ENCODE data around the gene BTD.

DNA sequence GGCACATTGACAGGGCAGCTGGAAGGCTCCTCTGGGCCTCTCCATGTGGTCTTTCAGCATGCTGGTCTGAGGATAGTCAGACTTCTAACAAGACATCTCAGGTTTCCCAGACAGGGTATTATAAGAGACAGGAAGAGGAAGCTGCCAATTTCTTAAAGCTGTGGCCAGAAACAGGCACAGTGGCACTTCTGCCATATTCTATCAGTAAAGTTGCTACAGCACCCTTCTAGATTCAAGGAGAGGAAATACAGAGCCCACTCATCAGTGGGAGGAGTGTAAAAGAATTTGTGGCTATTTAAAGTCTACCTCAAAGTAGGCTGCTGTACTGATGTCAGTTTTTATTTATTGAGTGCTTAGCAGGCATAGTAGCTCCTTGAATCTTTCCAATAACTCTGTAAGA is 55.5 kb downstream of the BTD start:
- TF ChIP-seq, protein P1, sequence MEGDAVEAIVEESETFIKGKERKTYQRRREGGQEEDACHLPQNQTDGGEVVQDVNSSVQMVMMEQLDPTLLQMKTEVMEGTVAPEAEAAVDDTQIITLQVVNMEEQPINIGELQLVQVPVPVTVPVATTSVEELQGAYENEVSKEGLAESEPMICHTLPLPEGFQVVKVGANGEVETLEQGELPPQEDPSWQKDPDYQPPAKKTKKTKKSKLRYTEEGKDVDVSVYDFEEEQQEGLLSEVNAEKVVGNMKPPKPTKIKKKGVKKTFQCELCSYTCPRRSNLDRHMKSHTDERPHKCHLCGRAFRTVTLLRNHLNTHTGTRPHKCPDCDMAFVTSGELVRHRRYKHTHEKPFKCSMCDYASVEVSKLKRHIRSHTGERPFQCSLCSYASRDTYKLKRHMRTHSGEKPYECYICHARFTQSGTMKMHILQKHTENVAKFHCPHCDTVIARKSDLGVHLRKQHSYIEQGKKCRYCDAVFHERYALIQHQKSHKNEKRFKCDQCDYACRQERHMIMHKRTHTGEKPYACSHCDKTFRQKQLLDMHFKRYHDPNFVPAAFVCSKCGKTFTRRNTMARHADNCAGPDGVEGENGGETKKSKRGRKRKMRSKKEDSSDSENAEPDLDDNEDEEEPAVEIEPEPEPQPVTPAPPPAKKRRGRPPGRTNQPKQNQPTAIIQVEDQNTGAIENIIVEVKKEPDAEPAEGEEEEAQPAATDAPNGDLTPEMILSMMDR (conservative IDR thresholded peaks at IDR 0.05; ENCODE audit: low read depth in 2 of 2), result no peak
- no peak for TF ChIP-seq POLR2AphosphoS5 (IDR thresholded peaks at IDR 0.05; ENCODE audit: low read depth)
- no peak for TF ChIP-seq CREB1 (CRISPR knock-in tag; IDR thresholded peaks at IDR 0.05; ENCODE audit: low read depth)
- no peak for TF ChIP-seq EZH2phosphoT487 (IDR thresholded peaks at IDR 0.05; ENCODE audit: unreplicated experiment)
- no peak for TF ChIP-seq ZNF114 (CRISPR knock-in tag; IDR thresholded peaks at IDR 0.05)
- no peak for TF ChIP-seq ZNF331 (CRISPR knock-in tag; IDR thresholded peaks at IDR 0.05; ENCODE audit: low read depth)
- no peak for TF ChIP-seq EZH2 (IDR thresholded peaks at IDR 0.05; ENCODE audit: low read depth, unreplicated experiment)
- TF ChIP-seq, protein P2, sequence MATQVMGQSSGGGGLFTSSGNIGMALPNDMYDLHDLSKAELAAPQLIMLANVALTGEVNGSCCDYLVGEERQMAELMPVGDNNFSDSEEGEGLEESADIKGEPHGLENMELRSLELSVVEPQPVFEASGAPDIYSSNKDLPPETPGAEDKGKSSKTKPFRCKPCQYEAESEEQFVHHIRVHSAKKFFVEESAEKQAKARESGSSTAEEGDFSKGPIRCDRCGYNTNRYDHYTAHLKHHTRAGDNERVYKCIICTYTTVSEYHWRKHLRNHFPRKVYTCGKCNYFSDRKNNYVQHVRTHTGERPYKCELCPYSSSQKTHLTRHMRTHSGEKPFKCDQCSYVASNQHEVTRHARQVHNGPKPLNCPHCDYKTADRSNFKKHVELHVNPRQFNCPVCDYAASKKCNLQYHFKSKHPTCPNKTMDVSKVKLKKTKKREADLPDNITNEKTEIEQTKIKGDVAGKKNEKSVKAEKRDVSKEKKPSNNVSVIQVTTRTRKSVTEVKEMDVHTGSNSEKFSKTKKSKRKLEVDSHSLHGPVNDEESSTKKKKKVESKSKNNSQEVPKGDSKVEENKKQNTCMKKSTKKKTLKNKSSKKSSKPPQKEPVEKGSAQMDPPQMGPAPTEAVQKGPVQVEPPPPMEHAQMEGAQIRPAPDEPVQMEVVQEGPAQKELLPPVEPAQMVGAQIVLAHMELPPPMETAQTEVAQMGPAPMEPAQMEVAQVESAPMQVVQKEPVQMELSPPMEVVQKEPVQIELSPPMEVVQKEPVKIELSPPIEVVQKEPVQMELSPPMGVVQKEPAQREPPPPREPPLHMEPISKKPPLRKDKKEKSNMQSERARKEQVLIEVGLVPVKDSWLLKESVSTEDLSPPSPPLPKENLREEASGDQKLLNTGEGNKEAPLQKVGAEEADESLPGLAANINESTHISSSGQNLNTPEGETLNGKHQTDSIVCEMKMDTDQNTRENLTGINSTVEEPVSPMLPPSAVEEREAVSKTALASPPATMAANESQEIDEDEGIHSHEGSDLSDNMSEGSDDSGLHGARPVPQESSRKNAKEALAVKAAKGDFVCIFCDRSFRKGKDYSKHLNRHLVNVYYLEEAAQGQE (IDR thresholded peaks at IDR 0.05; ENCODE audit: unreplicated experiment), result no peak
- TF ChIP-seq STAT1 (IDR thresholded peaks at IDR 0.05; ENCODE audit: unreplicated experiment), result no peak
- TF ChIP-seq JUNB (IDR thresholded peaks at IDR 0.05; ENCODE audit: unreplicated experiment), result no peak
- TF ChIP-seq, protein P3, sequence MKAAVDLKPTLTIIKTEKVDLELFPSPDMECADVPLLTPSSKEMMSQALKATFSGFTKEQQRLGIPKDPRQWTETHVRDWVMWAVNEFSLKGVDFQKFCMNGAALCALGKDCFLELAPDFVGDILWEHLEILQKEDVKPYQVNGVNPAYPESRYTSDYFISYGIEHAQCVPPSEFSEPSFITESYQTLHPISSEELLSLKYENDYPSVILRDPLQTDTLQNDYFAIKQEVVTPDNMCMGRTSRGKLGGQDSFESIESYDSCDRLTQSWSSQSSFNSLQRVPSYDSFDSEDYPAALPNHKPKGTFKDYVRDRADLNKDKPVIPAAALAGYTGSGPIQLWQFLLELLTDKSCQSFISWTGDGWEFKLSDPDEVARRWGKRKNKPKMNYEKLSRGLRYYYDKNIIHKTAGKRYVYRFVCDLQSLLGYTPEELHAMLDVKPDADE (IDR thresholded peaks at IDR 0.05), result no peak
- TF ChIP-seq, protein P4, sequence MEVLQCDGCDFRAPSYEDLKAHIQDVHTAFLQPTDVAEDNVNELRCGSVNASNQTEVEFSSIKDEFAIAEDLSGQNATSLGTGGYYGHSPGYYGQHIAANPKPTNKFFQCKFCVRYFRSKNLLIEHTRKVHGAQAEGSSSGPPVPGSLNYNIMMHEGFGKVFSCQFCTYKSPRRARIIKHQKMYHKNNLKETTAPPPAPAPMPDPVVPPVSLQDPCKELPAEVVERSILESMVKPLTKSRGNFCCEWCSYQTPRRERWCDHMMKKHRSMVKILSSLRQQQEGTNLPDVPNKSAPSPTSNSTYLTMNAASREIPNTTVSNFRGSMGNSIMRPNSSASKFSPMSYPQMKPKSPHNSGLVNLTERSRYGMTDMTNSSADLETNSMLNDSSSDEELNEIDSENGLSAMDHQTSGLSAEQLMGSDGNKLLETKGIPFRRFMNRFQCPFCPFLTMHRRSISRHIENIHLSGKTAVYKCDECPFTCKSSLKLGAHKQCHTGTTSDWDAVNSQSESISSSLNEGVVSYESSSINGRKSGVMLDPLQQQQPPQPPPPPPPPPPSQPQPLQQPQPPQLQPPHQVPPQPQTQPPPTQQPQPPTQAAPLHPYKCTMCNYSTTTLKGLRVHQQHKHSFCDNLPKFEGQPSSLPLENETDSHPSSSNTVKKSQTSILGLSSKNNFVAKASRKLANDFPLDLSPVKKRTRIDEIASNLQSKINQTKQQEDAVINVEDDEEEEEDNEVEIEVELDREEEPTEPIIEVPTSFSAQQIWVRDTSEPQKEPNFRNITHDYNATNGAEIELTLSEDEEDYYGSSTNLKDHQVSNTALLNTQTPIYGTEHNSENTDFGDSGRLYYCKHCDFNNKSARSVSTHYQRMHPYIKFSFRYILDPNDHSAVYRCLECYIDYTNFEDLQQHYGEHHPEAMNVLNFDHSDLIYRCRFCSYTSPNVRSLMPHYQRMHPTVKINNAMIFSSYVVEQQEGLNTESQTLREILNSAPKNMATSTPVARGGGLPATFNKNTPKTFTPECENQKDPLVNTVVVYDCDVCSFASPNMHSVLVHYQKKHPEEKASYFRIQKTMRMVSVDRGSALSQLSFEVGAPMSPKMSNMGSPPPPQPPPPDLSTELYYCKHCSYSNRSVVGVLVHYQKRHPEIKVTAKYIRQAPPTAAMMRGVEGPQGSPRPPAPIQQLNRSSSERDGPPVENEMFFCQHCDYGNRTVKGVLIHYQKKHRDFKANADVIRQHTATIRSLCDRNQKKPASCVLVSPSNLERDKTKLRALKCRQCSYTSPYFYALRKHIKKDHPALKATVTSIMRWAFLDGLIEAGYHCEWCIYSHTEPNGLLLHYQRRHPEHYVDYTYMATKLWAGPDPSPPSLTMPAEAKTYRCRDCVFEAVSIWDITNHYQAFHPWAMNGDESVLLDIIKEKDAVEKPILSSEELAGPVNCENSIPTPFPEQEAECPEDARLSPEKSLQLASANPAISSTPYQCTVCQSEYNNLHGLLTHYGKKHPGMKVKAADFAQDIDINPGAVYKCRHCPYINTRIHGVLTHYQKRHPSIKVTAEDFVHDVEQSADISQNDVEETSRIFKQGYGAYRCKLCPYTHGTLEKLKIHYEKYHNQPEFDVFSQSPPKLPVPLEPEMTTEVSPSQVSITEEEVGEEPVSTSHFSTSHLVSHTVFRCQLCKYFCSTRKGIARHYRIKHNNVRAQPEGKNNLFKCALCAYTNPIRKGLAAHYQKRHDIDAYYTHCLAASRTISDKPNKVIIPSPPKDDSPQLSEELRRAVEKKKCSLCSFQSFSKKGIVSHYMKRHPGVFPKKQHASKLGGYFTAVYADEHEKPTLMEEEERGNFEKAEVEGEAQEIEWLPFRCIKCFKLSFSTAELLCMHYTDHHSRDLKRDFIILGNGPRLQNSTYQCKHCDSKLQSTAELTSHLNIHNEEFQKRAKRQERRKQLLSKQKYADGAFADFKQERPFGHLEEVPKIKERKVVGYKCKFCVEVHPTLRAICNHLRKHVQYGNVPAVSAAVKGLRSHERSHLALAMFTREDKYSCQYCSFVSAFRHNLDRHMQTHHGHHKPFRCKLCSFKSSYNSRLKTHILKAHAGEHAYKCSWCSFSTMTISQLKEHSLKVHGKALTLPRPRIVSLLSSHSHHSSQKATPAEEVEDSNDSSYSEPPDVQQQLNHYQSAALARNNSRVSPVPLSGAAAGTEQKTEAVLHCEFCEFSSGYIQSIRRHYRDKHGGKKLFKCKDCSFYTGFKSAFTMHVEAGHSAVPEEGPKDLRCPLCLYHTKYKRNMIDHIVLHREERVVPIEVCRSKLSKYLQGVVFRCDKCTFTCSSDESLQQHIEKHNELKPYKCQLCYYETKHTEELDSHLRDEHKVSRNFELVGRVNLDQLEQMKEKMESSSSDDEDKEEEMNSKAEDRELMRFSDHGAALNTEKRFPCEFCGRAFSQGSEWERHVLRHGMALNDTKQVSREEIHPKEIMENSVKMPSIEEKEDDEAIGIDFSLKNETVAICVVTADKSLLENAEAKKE (CRISPR knock-in tag; IDR thresholded peaks at IDR 0.05), result no peak
